Activated B cell treated with CpG ODN at 0.5 μM for 24 hours (primary cell): ENCODE data around the gene ITGAV. TPM values are rescaled to one million over a fixed set of nuclear protein-coding genes. Genes with fewer than 3 reads are reported as not detected.
A peak's percentile ranks its signal among the peaks of the same experiment; 100 is the strongest.

Experiments
- ATAC-seq: fragments of 200-7000 bp; cut with Tn5 transposase; one replicate; pipeline ENCODE4 v1.10.0; 2021; ENCODE audit warnings: low read depth, mild to moderate bottlenecking, moderate library complexity
- CTCF ChIA-PET: fragments of 350-600 bp; sonication (Branson Sonifier 250); formaldehyde crosslinking; loops from one replicate; lab custom pipeline; 2021; ENCODE audit warnings: antibody characterized with exemption; lab: Charles Lee
- POLR2A ChIA-PET: fragments of 350-600 bp; sonication (Branson Sonifier 250); formaldehyde crosslinking; loops from one replicate; lab custom pipeline; 2021; ENCODE audit warnings: antibody characterized with exemption; lab: Charles Lee
- DNase-seq: peaks from one replicate; pipeline ENCODE4 v3.0.0; 2022
- H3K27ac Mint-ChIP-seq: one replicate; pipeline ENCODE4 v1.8.0; 2020; ENCODE audit warnings: mixed read lengths
- H3K27me3 Mint-ChIP-seq: one replicate; pipeline ENCODE4 v1.8.0; 2021; ENCODE audit warnings: mixed read lengths
- H3K36me3 Mint-ChIP-seq: one replicate; pipeline ENCODE4 v1.8.0; 2021; ENCODE audit warnings: low read depth, mixed read lengths
- H3K4me1 Mint-ChIP-seq: one replicate; pipeline ENCODE4 v1.8.0; 2021; ENCODE audit warnings: mixed read lengths
- H3K4me3 Mint-ChIP-seq: one replicate; pipeline ENCODE4 v1.8.0; 2020; ENCODE audit warnings: mild to moderate bottlenecking, mixed read lengths
- H3K9me3 Mint-ChIP-seq: one replicate; pipeline ENCODE4 v1.8.0; 2020; ENCODE audit warnings: mixed read lengths
- CTCF ChIP-seq: fragments of 200-600 bp; IDR thresholded peaks from one replicate; pipeline ENCODE4 v1.8.0; 2022; ENCODE audit warnings: antibody characterized with exemption, mild to moderate bottlenecking
- intact Hi-C: fragments of 100-400 bp; cut with micrococcal nuclease; formaldehyde crosslinking; loops from one replicate; pipeline ENCODE4 v1.15.1; 2024
- total RNA-seq: library from RNA; stranded (reverse); gene quantifications from 2 replicates; pipeline ENCODE4 v1.2.3, GENCODE V29; 2022

Gene ITGAV
- total RNA-seq, 1 donor from 2014 or later, result 4.1 TPM

- no peak overlapping the region for H3K27ac Mint-ChIP-seq
- no peak for DNase-seq
- no peak for TF ChIP-seq CTCF
- H3K27me3 Mint-ChIP-seq, result peaks cover 22% of the 10 kb centered on the region
- CTCF ChIA-PET, result no interaction called here
- no peak for ATAC-seq
- H3K4me3 Mint-ChIP-seq, result no peak overlapping the region
- intact Hi-C loops, result no loop called here
- peaks cover 14% of the 10 kb centered on the region for H3K4me1 Mint-ChIP-seq
- no peaks in the 10 kb centered on the region for H3K36me3 Mint-ChIP-seq
- POLR2A ChIA-PET, result no interaction called here
- H3K9me3 Mint-ChIP-seq, result peaks cover 14% of the 10 kb centered on the region
These were observed 102.0 kb downstream of the ITGAV start for GRCh38 chr2:186691900-186692299.

GRCh38 chr2:186693446-186693832 lies 103.6 kb downstream of the ITGAV start:
- Mint-ChIP-seq H3K4me1 (peaks cover 14% of the 10 kb centered on the region), H3K9me3 (peaks cover 3% of the 10 kb centered on the region), H3K4me3 (no peak overlapping the region), H3K27ac (no peak overlapping the region), H3K36me3 (no peaks in the 10 kb centered on the region), H3K27me3 (peaks cover 22% of the 10 kb centered on the region)
- POLR2A ChIA-PET, result no interaction called here
- DNase-seq (no peak), ATAC-seq (no peak)
- TF ChIP-seq CTCF, result no peak
- CTCF ChIA-PET, result no interaction called here
- intact Hi-C loops, result no loop called here

DNA sequence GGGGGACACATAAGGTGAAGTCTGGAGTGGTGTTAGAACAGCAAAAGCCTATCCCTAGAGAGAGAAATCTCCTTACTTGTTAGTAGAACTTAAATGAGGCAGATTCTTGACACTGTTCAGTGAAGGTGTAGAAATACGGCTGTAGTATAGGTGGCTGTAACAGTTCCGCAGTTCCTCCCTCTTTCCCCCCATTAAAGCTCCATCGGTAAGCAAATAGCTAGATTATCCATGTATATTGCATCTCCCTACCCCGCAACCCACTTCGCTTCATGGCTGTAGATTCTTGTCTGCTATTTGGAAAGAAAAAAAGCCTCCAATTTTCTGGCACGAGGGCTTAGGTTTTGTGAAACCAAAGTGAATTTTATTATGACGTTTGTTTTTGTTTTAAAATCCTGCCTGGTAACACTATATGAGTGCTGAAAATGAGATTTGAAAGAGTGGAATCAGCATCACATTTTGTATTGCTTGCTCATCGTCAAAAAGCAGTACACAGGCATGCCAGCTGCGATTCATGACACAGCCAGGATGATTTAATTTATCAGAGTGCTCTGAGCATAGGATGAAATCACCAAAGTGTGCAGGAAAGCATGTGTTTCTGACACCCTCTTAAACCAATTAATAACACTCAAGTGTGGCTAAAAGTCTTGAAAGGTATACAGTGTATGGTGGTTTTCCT lies 105.4 kb downstream of the ITGAV start:
- Mint-ChIP-seq H3K4me3 (peak overlapping the region; percentile 35), H3K27me3 (peaks cover 22% of the 10 kb centered on the region)
- no peak for ATAC-seq

GRCh38 chr2:186696290-186696689 lies 106.4 kb downstream of the ITGAV start:
- no peak for ATAC-seq
- no peak overlapping the region for H3K4me3 Mint-ChIP-seq
- H3K9me3 Mint-ChIP-seq, result no peaks in the 10 kb centered on the region
- intact Hi-C loops, result no loop called here
- TF ChIP-seq CTCF, result no peak
- peaks cover 22% of the 10 kb centered on the region for H3K27me3 Mint-ChIP-seq
- no peak overlapping the region for H3K27ac Mint-ChIP-seq
- DNase-seq, result no peak
- H3K4me1 Mint-ChIP-seq, result peaks cover 14% of the 10 kb centered on the region
- POLR2A ChIA-PET, result no interaction called here
- CTCF ChIA-PET, result no interaction called here
- H3K36me3 Mint-ChIP-seq, result no peaks in the 10 kb centered on the region

More for the DNA sequence above, 105.4 kb downstream of the ITGAV start:
- ChIA-PET POLR2A (no interaction called here), CTCF (no interaction called here)
- no peak for DNase-seq
- intact Hi-C loops, result no loop called here
- Mint-ChIP-seq H3K27ac (no peak overlapping the region), H3K36me3 (no peaks in the 10 kb centered on the region), H3K9me3 (no peaks in the 10 kb centered on the region), H3K4me1 (peaks cover 14% of the 10 kb centered on the region)
- no peak for TF ChIP-seq CTCF

GRCh38 chr2:186696804-186697203 lies 106.9 kb downstream of the ITGAV start:
- H3K4me3 Mint-ChIP-seq, result no peak overlapping the region
- POLR2A ChIA-PET, result no interaction called here
- TF ChIP-seq CTCF, result no peak
- H3K27me3 Mint-ChIP-seq, result peaks cover 21% of the 10 kb centered on the region
- H3K27ac Mint-ChIP-seq, result no peak overlapping the region
- no peaks in the 10 kb centered on the region for H3K36me3 Mint-ChIP-seq
- no peaks in the 10 kb centered on the region for H3K9me3 Mint-ChIP-seq
- no peak for DNase-seq
- intact Hi-C loops, result no loop called here
- peaks cover 14% of the 10 kb centered on the region for H3K4me1 Mint-ChIP-seq
- CTCF ChIA-PET, result no interaction called here
- ATAC-seq, result no peak
